Measurements from ENCODE around the gene OTULIN. TPM values are rescaled to one million over a fixed set of nuclear protein-coding genes. Genes with fewer than 3 reads are reported as not detected.

The OTULIN gene
- total RNA-seq, 4 donors from 2014 or later: 23.9 to 38.6 (median 34.5) TPM

DNA sequence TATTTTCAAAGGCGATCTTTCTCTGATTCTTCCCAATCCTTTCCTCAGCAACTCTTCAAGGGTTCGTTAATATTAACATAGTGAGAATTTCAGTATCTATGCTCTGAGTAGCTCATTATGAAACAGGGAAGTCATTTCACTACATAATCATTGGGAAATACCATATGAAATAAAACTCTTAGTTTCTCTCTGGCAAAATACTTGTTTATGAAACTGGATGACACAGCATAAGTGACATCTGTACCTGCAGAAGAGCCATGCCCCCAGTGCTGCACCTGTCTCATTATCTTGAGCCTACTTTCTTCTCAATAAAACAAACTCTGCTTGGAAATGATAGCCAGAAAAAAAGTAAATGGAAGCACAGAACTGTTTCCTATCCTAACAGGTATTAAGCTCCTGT is 33.8 kb upstream of the OTULIN start:
- Histone ChIP-seq H3K36me3 (no peaks in the 10 kb centered on the region), H3K4me3 (no peak overlapping the region), H3K9me3 (no peaks in the 10 kb centered on the region), H3K27ac (no peak overlapping the region), H3K4me1 (no peaks in the 10 kb centered on the region), H3K27me3 (no peaks in the 10 kb centered on the region)
- 67 to 88% methylated on average over 2 of the region's 2 CpGs for WGBS, 2 donors
- TF ChIP-seq POLR2A (IDR thresholded peaks at IDR 0.05): no peak
- TF ChIP-seq, protein P1, sequence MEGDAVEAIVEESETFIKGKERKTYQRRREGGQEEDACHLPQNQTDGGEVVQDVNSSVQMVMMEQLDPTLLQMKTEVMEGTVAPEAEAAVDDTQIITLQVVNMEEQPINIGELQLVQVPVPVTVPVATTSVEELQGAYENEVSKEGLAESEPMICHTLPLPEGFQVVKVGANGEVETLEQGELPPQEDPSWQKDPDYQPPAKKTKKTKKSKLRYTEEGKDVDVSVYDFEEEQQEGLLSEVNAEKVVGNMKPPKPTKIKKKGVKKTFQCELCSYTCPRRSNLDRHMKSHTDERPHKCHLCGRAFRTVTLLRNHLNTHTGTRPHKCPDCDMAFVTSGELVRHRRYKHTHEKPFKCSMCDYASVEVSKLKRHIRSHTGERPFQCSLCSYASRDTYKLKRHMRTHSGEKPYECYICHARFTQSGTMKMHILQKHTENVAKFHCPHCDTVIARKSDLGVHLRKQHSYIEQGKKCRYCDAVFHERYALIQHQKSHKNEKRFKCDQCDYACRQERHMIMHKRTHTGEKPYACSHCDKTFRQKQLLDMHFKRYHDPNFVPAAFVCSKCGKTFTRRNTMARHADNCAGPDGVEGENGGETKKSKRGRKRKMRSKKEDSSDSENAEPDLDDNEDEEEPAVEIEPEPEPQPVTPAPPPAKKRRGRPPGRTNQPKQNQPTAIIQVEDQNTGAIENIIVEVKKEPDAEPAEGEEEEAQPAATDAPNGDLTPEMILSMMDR (IDR thresholded peaks at IDR 0.05): no peak
- no peak for DNase-seq
- intact Hi-C loops (cut with DNase I): no loop called here

DNA sequence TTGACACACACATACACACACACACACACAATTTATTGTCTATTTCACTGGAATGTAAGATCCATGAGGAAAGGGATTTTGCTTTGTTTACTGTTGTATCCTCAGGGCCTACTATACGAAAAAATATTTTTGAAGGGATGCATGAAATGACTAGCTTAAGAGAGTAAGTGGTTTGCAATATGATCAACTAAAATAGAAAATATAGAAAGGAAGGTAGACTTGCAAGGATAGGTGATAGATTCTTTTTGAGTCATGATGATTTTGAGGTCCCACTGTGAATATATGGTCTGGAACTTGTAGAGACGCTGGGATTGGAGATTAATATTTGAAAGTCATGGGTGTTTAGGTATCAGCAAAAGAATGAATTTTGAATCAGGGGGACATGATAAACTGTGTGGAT is 28.9 kb upstream of the OTULIN start:
- Histone ChIP-seq H3K36me3 (no peaks in the 10 kb centered on the region), H3K4me3 (no peak overlapping the region), H3K9me3 (no peaks in the 10 kb centered on the region), H3K4me1 (no peaks in the 10 kb centered on the region), H3K27ac (no peak overlapping the region), H3K27me3 (peaks cover 0 to 3% (median 0%) of the 10 kb centered on the region in 4 donors)
- no peak for DNase-seq
- WGBS, 2 donors: 60 to 63% methylated on average over 2 of the region's 2 CpGs
- TF ChIP-seq POLR2A (IDR thresholded peaks at IDR 0.05): no peak
- TF ChIP-seq, protein P1 (IDR thresholded peaks at IDR 0.05): no peak
- intact Hi-C loops (cut with DNase I): no loop called here

DNA sequence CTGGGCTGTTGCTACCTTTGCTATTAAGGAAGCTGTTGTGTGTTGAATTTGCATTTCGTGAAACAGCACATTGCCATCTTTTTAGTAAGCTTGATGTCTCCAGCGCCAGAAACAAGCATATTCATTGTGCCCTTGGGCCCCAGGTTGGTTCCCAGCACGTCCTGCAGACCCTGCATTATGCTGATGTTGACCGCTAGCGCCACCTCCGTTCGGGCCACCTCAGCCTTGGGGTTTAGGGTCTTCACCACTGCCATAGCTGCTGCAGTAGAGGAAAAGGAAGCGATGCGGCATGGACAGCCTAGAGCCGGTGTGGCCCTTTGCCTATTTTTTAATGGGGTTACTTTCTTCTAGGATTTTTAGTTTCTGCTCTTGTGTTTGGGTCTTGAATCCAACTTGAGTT is 23.8 kb upstream of the OTULIN start:
- WGBS, 2 donors: 77 to 82% methylated on average over 8 of the region's 10 CpGs
- H3K27ac ChIP-seq: no peak overlapping the region
- intact Hi-C loops (cut with DNase I): loop anchor here (10.0 kb wide), 1 partner anchor 246 kb away; no protein-coding TSS in a partner anchor
- H3K36me3 ChIP-seq: no peaks in the 10 kb centered on the region
- no peaks in the 10 kb centered on the region for H3K4me1 ChIP-seq
- DNase-seq: no peak
- TF ChIP-seq, protein P1 (IDR thresholded peaks at IDR 0.05): no peak
- no peak for TF ChIP-seq POLR2A (IDR thresholded peaks at IDR 0.05)
- no peak overlapping the region for H3K4me3 ChIP-seq
- no peaks in the 10 kb centered on the region for H3K9me3 ChIP-seq
- peaks cover 0 to 18% (median 0%) of the 10 kb centered on the region in 4 donors for H3K27me3 ChIP-seq

DNA sequence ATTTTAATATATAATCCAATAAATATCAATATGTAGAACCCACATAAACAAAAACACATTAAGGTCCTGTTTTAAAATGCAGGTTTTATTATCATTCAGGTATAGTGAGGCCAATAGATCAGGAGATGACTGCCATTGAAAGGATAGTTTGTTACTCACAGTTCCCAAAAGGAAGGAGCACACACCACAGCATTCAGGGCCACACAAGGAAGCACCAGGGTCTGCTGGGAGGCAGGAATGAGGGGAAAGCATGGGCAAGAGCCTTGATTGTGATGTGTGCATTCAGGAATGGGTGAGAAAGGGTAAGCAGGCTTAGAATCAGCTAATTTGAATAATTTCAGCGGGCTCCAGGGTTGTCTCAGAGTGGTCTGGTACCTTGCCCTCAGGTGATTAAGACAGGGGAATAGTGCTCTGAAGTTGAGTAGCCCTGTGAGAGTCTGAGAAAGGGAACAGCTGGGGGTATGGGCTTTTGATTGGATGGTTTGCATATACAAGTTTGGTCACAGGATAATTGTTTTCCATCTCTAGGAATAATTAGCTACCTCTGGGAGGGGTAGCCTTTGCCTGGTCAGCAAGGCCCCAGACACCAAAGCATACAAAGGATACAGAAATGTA is 19.8 kb upstream of the OTULIN start:
- no peak overlapping the region for H3K27ac ChIP-seq
- no peak for TF ChIP-seq POLR2A (IDR thresholded peaks at IDR 0.05)
- TF ChIP-seq, protein P1 (IDR thresholded peaks at IDR 0.05): no peak
- H3K4me1 ChIP-seq: no peaks in the 10 kb centered on the region
- H3K27me3 ChIP-seq: peaks cover 0 to 22% (median 0%) of the 10 kb centered on the region in 4 donors
- intact Hi-C loops (cut with DNase I): loop anchor here (10.0 kb wide), 1 partner anchor 250 kb away; no protein-coding TSS in a partner anchor
- 67% methylated on average over 1 of the region's 1 CpG for WGBS, 2 donors
- no peak overlapping the region for H3K4me3 ChIP-seq
- H3K9me3 ChIP-seq: no peaks in the 10 kb centered on the region
- no peak for DNase-seq
- H3K36me3 ChIP-seq: no peaks in the 10 kb centered on the region

DNA sequence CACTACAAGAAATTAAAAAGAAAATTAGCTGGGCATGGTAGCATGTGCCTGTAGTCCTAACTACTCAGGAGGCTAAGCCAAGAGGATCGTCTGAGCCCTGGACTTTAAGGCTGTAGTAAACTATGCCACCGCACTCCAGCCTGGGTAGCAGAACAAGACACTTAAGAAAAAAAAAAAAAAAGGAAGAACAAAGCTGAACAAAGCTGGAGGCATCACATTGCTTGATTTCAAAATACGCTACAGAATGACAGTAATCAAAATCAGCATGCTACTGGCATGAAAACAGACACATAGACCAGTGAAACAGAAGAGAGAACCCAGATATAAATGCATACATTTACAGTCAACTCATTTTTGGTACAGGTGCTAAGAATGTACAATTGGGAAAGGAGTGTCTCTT is 14.5 kb upstream of the OTULIN start:
- Histone ChIP-seq H3K36me3 (no peaks in the 10 kb centered on the region), H3K27me3 (peaks cover 0 to 9% (median 0%) of the 10 kb centered on the region in 4 donors), H3K4me1 (peaks cover 0 to 1% (median 0%) of the 10 kb centered on the region in 3 donors), H3K4me3 (no peak overlapping the region), H3K9me3 (no peaks in the 10 kb centered on the region), H3K27ac (no peak overlapping the region)
- no peak for DNase-seq
- TF ChIP-seq POLR2A (IDR thresholded peaks at IDR 0.05): no peak
- TF ChIP-seq, protein P1 (IDR thresholded peaks at IDR 0.05): no peak
- intact Hi-C loops (cut with DNase I): no loop called here
- 79 to 84% methylated on average over 3 of the region's 3 CpGs for WGBS, 2 donors

Measured in esophagus squamous epithelium (tissue), 5 donors.